ENCODE measurements around the gene GABBR2.

DNA sequence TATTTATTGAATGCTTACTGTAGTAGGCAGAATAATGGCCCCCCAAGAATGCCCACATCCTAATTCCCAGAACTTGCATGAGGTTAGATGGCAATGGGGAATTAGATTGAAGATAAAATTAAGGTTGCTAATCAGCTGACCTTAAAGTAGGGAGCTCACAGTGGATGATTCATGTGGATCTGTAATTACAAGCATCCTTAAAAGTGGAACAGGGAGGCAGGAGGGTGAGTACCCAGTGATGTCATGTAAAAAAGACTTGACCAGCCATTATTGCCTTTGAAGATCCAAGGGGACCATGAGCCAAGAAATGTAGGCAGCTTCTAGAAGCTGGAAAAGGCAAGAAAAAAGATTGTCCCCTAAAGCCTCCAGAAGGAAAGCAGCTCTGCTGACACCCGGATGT, 71.4 kb downstream of the GABBR2 start:
- TF ChIP-seq, protein P1, sequence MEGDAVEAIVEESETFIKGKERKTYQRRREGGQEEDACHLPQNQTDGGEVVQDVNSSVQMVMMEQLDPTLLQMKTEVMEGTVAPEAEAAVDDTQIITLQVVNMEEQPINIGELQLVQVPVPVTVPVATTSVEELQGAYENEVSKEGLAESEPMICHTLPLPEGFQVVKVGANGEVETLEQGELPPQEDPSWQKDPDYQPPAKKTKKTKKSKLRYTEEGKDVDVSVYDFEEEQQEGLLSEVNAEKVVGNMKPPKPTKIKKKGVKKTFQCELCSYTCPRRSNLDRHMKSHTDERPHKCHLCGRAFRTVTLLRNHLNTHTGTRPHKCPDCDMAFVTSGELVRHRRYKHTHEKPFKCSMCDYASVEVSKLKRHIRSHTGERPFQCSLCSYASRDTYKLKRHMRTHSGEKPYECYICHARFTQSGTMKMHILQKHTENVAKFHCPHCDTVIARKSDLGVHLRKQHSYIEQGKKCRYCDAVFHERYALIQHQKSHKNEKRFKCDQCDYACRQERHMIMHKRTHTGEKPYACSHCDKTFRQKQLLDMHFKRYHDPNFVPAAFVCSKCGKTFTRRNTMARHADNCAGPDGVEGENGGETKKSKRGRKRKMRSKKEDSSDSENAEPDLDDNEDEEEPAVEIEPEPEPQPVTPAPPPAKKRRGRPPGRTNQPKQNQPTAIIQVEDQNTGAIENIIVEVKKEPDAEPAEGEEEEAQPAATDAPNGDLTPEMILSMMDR (IDR thresholded peaks at IDR 0.05): no peak
- TF ChIP-seq POLR2A (IDR thresholded peaks at IDR 0.05) (no peak), POLR2AphosphoS5 (IDR thresholded peaks at IDR 0.05) (no peak), EP300 (IDR thresholded peaks at IDR 0.05) (no peak)

Measured in suprapubic skin (tissue), 4 donors.